Prostate gland (tissue), 2 donors: ENCODE data around the gene CAMK2B.

Source experiments
- POLR2A ChIP-seq: fragments of 450-650 bp; IDR thresholded peaks from one replicate; pipeline ENCODE4 v1.6.1; 2016; ENCODE audit warnings: antibody characterized with exemption, mild to moderate bottlenecking
- TF ChIP-seq, protein P1 (sequence below), 4 experiments: fragments of 200-600 bp in 2 of 4; fragments of 450-650 bp in 2 of 4; sonication (generic) in 2 of 4; IDR thresholded peaks; 1 replicate in 3 of 4; 2 replicates in 1 of 4; pipeline ENCODE4 v1.5.1; 2016 to 2019; ENCODE audit warnings: antibody characterized with exemption in 4 of 4, mild to moderate bottlenecking in 2 of 4, moderate library complexity in 2 of 4

GRCh38 chr7:44239361-44239760, 86.0 kb downstream of the CAMK2B start:
- TF ChIP-seq, protein P1, sequence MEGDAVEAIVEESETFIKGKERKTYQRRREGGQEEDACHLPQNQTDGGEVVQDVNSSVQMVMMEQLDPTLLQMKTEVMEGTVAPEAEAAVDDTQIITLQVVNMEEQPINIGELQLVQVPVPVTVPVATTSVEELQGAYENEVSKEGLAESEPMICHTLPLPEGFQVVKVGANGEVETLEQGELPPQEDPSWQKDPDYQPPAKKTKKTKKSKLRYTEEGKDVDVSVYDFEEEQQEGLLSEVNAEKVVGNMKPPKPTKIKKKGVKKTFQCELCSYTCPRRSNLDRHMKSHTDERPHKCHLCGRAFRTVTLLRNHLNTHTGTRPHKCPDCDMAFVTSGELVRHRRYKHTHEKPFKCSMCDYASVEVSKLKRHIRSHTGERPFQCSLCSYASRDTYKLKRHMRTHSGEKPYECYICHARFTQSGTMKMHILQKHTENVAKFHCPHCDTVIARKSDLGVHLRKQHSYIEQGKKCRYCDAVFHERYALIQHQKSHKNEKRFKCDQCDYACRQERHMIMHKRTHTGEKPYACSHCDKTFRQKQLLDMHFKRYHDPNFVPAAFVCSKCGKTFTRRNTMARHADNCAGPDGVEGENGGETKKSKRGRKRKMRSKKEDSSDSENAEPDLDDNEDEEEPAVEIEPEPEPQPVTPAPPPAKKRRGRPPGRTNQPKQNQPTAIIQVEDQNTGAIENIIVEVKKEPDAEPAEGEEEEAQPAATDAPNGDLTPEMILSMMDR (IDR thresholded peaks at IDR 0.05) = no peak
- no peak for TF ChIP-seq POLR2A
